Prostate gland (tissue), 2 donors: ENCODE results near the gene P2RX1.

Experiments used
- CTCF ChIP-seq, 4 experiments: fragments of 200-600 bp in 2 of 4; fragments of 450-650 bp in 2 of 4; sonication (generic) in 2 of 4; IDR thresholded peaks; 1 replicate in 3 of 4; 2 replicates in 1 of 4; pipeline ENCODE4 v1.5.1; 2016 to 2019; ENCODE audit warnings: antibody characterized with exemption in 4 of 4, mild to moderate bottlenecking in 2 of 4, moderate library complexity in 2 of 4
- POLR2A ChIP-seq: fragments of 450-650 bp; IDR thresholded peaks from one replicate; pipeline ENCODE4 v1.6.1; 2016; ENCODE audit warnings: antibody characterized with exemption, mild to moderate bottlenecking
- POLR2AphosphoS5 ChIP-seq: sonication (generic); formaldehyde crosslinking; IDR thresholded peaks from one replicate; pipeline ENCODE4 v1.6.1; 2017; ENCODE audit warnings: antibody characterized with exemption

- no peak for TF ChIP-seq CTCF (IDR thresholded peaks at IDR 0.05)
- no peak for TF ChIP-seq POLR2A
- no peak for TF ChIP-seq POLR2AphosphoS5
Observed at GRCh38 chr17:3921502-3922319, 5.4 kb upstream of the P2RX1 start.
